Mononuclear cell (primary cell): Measurements from ENCODE around the gene POC5. TPM values are rescaled to one million over a fixed set of nuclear protein-coding genes. Genes with fewer than 3 reads are reported as not detected.
A peak's percentile ranks its signal among the peaks of the same experiment; 100 is the strongest.

Experiments used
- H3K27me3 ChIP-seq: 2 replicates; pipeline ENCODE4 v1.6.0; 2011; ENCODE audit warnings: low read length, control low read depth; ENCODE audit not compliant: insufficient read depth
- H3K4me1 ChIP-seq: 2 replicates; pipeline ENCODE4 v1.5.1; 2011; ENCODE audit warnings: mild to moderate bottlenecking, low read length, control low read depth; ENCODE audit not compliant: insufficient read depth
- H3K4me3 ChIP-seq: 2 replicates; pipeline ENCODE4 v1.5.1; 2011; ENCODE audit warnings: mild to moderate bottlenecking, low read length, moderate library complexity
- H3K9me3 ChIP-seq: 2 replicates; pipeline ENCODE4 v1.5.1; 2011; ENCODE audit warnings: low read depth, mild to moderate bottlenecking, control low read depth, low read length
- total RNA-seq: library from RNA; depleted of rRNA; stranded (reverse); fragments of >200 nt; gene quantifications from one replicate; pipeline ENCODE4 v1.2.3, GENCODE V29; 2012

POC5 gene
- total RNA-seq, 1 donor, result 16.0 TPM

- H3K4me3 ChIP-seq, result no peak overlapping the region
- H3K4me1 ChIP-seq, result peaks cover 8% of the 10 kb centered on the region
- H3K9me3 ChIP-seq, result no peaks in the 10 kb centered on the region
- no peaks in the 10 kb centered on the region for H3K27me3 ChIP-seq
Observed at GRCh38 chr5:75659791-75660450, 57.3 kb downstream of the POC5 start.

GRCh38 chr5:75656311-75657003, 60.8 kb downstream of the POC5 start:
- H3K4me1 ChIP-seq, result peaks cover 8% of the 10 kb centered on the region
- no peaks in the 10 kb centered on the region for H3K9me3 ChIP-seq
- H3K4me3 ChIP-seq, result peak overlapping the region; percentile 17

GRCh38 chr5:75654693-75655295, 62.4 kb downstream of the POC5 start:
- H3K27me3 ChIP-seq, result no peaks in the 10 kb centered on the region
- H3K4me3 ChIP-seq, result no peak overlapping the region
- no peaks in the 10 kb centered on the region for H3K9me3 ChIP-seq
- H3K4me1 ChIP-seq, result no peaks in the 10 kb centered on the region

More at GRCh38 chr5:75656311-75657003, 60.8 kb downstream of the POC5 start:
- no peaks in the 10 kb centered on the region for H3K27me3 ChIP-seq

GRCh38 chr5:75653521-75653920, 63.7 kb downstream of the POC5 start:
- Histone ChIP-seq H3K4me3 (no peak overlapping the region), H3K4me1 (no peaks in the 10 kb centered on the region), H3K9me3 (no peaks in the 10 kb centered on the region), H3K27me3 (no peaks in the 10 kb centered on the region)

- H3K9me3 ChIP-seq, result no peaks in the 10 kb centered on the region
- H3K4me1 ChIP-seq, result no peaks in the 10 kb centered on the region
- H3K27me3 ChIP-seq, result no peaks in the 10 kb centered on the region
- no peak overlapping the region for H3K4me3 ChIP-seq
Observed at GRCh38 chr5:75651575-75652238, 65.5 kb downstream of the POC5 start.

- H3K27me3 ChIP-seq, result no peaks in the 10 kb centered on the region
- H3K4me3 ChIP-seq, result no peak overlapping the region
- no peaks in the 10 kb centered on the region for H3K4me1 ChIP-seq
- H3K9me3 ChIP-seq, result no peaks in the 10 kb centered on the region
Observed at GRCh38 chr5:75648712-75649111, 68.5 kb downstream of the POC5 start.

- Histone ChIP-seq H3K4me3 (no peak overlapping the region), H3K9me3 (no peaks in the 10 kb centered on the region), H3K27me3 (no peaks in the 10 kb centered on the region), H3K4me1 (no peaks in the 10 kb centered on the region)
Observed at GRCh38 chr5:75640826-75641225, 76.4 kb downstream of the POC5 start.

- Histone ChIP-seq H3K4me1 (no peaks in the 10 kb centered on the region), H3K27me3 (no peaks in the 10 kb centered on the region), H3K9me3 (no peaks in the 10 kb centered on the region), H3K4me3 (no peak overlapping the region)
Observed at GRCh38 chr5:75640395-75640794, 76.8 kb downstream of the POC5 start.

- no peaks in the 10 kb centered on the region for H3K27me3 ChIP-seq
- no peaks in the 10 kb centered on the region for H3K4me1 ChIP-seq
- H3K4me3 ChIP-seq, result no peak overlapping the region
Observed at GRCh38 chr5:75639535-75640311, 77.5 kb downstream of the POC5 start.

GRCh38 chr5:75637949-75638348, 79.3 kb downstream of the POC5 start:
- H3K9me3 ChIP-seq, result no peaks in the 10 kb centered on the region
- H3K4me1 ChIP-seq, result no peaks in the 10 kb centered on the region
- H3K27me3 ChIP-seq, result no peaks in the 10 kb centered on the region
- H3K4me3 ChIP-seq, result no peak overlapping the region

More at GRCh38 chr5:75639535-75640311, 77.5 kb downstream of the POC5 start:
- no peaks in the 10 kb centered on the region for H3K9me3 ChIP-seq

GRCh38 chr5:75632321-75632720, 84.9 kb downstream of the POC5 start:
- Histone ChIP-seq H3K4me1 (no peaks in the 10 kb centered on the region), H3K4me3 (no peak overlapping the region), H3K9me3 (no peaks in the 10 kb centered on the region), H3K27me3 (no peaks in the 10 kb centered on the region)

- H3K9me3 ChIP-seq, result no peaks in the 10 kb centered on the region
- H3K27me3 ChIP-seq, result no peaks in the 10 kb centered on the region
- no peaks in the 10 kb centered on the region for H3K4me1 ChIP-seq
- H3K4me3 ChIP-seq, result no peak overlapping the region
Observed at GRCh38 chr5:75630875-75631274, 86.4 kb downstream of the POC5 start.

GRCh38 chr5:75627801-75628200, 89.4 kb downstream of the POC5 start:
- H3K9me3 ChIP-seq, result no peaks in the 10 kb centered on the region
- H3K27me3 ChIP-seq, result no peaks in the 10 kb centered on the region
- H3K4me1 ChIP-seq, result no peaks in the 10 kb centered on the region
- no peak overlapping the region for H3K4me3 ChIP-seq

GRCh38 chr5:75626959-75627358, 90.3 kb downstream of the POC5 start:
- H3K4me1 ChIP-seq, result no peaks in the 10 kb centered on the region
- H3K27me3 ChIP-seq, result no peaks in the 10 kb centered on the region
- H3K9me3 ChIP-seq, result no peaks in the 10 kb centered on the region
- H3K4me3 ChIP-seq, result no peak overlapping the region
